CD4-positive, alpha-beta T cell treated with Interleukin-4 for 4 hours (primary cell): ENCODE measurements around the gene SDK1.

Experiments
- DNase-seq: peaks from one replicate; pipeline ENCODE4 v3.0.0-alpha.2; 2020

Gene SDK1

DNA sequence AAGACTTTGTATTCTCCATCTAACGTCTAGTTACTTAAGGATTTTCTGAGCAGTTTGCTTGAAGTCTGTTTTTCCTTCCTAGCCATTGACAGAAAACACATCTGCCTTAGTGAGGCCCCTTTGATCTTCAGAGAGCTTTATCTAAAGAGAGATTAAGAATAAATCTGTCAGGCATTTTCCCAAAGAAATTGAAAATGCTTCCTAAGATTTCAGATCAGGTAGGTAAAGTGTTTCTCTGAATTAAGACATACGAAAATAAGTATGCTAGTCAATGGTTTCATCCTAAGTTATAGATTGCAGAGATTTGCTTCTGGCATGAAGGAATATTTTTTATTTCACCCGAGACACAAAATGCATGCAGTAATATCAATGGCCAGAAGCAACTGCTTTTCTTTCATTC, 168.6 kb downstream of the SDK1 start:
- no peak for DNase-seq

DNA sequence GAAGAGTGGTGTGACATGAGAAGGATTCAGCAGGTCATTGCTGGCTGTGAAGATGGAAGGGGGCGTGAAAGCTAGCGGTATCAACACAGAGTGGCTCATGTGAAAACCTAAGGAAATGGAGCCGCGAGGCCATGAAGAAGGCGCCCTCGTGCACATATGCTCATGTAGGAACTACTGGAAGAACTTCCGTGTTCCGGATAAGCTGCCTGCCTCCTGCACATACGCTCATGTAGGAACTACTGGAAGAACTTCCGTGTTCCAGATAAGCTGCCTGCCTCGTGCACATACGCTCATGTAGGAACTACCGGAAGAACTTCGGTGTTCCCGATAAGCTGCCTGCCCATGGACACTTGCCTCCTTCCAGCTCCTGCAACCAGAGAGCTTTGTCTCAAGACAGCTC, 179.1 kb downstream of the SDK1 start:
- DNase-seq = no peak

DNA sequence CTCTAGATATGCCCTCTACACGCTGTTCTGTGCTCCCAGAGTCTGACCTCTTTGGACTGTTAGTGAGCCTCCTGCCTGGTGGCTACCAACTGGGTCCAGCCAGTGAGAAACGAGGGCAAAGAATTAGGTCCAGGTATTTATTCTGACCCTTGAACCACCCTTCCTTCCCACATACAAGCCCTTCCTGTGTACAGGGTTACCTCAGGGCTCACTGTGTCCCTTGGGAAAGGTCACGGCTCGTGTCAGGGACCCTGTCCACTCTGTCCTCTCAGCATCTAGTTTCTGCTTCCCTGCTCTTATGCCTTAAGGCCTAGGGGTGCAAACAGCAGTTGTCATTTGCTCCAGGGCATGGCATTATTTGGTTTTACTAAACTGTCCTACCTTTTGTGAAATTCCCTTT, 180.4 kb downstream of the SDK1 start:
- DNase-seq = no peak

DNA sequence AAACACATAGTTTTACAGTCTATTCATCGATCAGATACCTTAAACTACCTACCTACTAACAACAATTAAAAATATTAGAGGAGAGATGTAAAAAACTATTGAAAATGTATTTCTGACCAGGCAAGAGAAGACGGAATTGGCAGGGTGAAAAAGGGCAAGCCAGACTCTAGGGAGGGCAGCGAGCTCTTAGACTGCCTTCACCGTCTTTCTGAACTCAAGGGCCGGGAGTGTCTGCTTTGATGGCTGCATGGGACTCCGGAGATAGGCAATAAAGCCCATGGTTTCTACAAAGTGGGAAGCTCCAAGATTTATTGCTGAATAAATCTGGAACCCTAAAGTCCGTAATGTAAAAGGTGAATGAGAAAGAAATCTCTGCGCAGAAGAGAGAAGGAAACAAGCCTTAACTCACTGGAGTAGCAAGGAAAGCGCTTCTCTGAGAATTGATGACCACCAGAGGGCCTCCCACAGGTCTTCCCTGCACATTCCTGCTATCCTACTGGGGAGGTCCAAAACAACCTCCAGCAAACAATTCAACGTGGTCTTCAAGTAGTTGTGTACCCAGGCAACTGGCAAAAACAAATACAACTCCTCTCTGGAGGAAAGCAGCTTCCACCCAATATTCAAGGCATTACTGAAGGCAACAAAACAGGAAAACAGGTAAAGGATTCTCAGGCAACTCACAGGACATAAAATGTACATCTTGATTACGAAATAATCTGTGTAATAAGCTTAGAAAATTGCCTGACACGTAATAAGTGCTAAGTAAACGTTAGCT, 181.3 kb downstream of the SDK1 start:
- no peak for DNase-seq

DNA sequence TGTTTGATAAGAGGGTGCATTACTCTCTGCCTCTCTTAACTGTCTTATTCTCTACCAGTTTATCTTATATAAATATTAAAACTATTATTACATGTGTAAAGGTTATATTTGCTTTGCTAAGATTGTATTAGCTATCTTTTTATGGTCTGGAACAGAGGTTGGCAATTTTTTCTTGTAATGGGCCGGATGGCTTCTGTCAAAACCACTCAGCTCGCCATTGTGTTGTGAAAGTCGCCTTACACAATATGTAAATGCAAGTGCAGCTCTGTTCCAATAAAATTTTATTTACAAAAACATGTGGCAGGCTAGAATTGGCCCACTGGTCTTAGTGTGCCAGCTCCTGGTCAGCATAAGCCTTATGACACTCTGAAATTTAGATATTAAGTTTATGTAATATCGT, 185.8 kb downstream of the SDK1 start:
- DNase-seq = no peak

DNA sequence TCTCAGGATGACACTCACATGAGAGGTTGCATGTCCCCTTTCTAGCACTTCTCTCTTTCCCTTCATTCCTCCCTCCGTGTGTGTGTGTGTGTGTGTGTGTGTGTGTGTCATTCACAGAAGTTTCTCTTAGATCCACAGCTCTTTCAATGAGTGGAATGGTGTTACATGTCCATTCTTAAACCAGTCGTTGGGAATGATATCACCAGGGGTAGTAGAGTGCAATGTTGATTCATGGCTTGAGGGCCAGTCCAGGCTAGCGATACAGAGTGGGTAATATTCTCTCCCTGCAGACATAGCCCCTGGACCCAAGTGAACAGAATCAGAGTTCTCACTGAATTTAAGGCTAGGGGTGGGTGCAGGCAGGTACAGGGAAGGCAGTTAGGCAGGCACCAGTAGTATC, 187.8 kb downstream of the SDK1 start:
- DNase-seq = no peak

DNA sequence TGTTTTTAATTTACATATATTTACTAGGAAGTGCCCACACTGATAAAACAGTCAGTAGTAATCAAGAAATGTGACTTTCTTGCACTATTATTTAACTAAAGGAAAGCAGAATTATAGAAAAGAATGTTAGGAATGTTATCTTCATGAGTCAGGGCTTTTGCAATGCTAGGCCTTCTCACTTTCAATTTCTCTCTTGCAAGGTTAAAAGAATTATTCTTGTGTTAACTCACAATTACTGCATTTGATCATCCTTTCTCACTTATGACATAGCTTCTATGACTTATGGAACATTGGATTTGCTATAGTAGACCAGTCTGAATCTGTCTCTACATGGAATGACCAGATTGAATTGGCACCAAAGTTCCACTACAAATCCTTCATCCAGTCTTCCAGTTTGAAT, 192.4 kb downstream of the SDK1 start:
- DNase-seq = no peak

DNA sequence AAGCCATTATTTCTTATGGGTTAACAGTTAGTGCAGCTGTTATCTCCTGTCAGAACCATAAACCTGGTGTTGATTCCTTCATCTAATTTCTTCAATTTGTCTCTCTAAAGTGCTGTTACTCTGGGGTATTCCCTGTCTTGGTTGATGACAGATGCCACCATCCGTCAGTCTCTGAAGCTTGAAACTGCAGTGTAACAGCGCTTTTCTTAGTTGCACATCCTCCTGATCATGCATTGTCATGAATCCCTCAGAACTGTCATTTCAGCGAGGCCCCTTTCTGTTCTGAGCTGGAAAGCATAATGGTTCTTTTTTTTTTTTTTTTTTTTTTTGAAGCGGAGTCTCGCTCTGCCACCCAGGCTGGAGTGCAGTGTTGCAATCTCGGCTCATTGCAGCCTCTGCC, 193.9 kb downstream of the SDK1 start:
- DNase-seq = no peak

DNA sequence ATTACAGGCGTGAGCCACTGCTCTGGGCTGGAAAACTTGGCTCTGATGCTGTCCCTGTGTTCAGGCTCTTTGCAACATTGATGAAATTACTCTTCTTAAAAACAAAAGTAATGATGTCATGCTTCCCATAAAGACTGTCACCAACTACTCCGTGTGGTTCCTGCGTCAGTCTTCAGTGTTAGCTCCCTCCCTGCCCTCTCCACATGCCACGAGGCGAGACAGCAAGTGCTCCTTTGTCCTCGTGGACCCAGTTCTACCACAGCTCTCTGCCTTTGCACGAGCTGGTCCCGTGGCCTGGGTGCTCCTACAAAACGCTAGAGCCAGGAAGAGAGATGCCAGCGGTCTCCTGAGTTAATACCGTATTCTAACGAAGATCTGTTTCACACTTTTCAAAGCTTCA, 194.5 kb downstream of the SDK1 start:
- DNase-seq = no peak

DNA sequence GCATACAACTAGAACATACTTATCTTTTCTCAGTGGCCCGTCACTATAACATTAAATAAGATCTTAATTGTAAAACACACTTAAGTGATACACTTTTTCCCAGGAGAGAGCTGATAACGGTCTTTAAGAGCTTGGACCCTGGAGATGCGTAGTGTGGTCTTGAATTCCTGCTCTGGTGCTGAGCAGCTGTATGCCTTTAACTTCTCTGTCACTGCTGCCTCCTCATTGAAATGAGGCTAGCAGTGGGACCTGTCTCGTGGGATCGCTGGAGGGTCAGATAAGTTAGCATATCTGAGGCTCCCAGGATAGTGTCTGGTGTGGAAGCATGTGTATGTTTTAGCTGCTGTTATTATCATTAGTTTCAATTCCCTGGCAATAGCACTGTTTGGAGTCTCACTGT, 194.9 kb downstream of the SDK1 start:
- no peak for DNase-seq

DNA sequence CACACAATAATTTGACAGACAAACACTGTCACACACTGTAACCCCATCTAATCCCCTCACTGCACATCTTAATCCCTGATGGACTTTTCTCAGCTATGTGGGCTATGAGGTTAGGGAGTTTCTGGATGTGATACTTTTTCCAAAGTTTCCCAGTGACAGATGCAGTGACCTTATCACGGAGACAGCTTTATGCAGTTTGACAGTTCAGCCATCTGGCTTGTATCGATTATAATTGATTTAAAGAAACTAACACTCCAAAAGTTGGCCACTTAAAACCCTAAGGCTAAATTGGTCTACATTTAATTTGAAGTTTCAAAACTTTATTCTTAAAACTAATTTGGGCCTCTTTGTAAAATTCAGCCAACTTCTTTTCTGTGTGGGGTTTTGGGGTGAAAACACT, 196.7 kb downstream of the SDK1 start:
- no peak for DNase-seq

DNA sequence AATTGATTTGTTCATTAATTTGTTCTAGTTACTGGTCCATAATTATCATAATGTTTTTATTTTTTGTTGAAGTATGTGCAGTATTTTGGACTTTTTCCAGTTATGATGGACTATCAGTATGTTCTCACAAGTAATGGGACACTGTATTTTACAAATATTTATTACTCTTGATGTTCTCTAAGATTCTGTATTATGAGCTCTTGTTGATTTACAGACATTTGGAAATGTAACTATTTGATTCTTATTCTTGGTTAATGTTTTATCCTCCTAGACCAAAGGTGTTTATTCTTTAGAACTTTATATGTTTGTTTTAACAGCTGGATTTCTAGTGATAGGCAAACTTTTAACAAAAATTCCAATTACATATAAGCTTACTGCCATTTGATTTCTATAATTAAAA, 200.6 kb downstream of the SDK1 start:
- no peak for DNase-seq

DNA sequence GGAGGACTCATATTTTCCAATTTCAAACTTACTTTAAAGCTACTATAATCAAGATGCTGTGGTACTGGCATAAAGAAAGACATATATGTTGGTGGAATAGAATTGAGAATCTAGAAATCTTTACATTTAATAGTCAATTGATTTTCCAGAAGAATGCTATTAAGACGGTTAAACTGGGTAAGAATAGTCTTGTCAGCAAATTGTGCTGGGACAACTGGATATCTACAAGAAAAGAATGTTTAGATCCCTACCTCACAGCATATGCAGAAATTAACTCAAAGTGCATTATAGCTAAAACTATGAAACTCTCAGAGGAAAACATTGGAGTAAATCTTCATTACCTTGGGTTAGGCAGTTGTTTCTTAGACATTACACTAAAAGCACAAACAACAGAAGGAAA, 203.3 kb downstream of the SDK1 start:
- DNase-seq = no peak

DNA sequence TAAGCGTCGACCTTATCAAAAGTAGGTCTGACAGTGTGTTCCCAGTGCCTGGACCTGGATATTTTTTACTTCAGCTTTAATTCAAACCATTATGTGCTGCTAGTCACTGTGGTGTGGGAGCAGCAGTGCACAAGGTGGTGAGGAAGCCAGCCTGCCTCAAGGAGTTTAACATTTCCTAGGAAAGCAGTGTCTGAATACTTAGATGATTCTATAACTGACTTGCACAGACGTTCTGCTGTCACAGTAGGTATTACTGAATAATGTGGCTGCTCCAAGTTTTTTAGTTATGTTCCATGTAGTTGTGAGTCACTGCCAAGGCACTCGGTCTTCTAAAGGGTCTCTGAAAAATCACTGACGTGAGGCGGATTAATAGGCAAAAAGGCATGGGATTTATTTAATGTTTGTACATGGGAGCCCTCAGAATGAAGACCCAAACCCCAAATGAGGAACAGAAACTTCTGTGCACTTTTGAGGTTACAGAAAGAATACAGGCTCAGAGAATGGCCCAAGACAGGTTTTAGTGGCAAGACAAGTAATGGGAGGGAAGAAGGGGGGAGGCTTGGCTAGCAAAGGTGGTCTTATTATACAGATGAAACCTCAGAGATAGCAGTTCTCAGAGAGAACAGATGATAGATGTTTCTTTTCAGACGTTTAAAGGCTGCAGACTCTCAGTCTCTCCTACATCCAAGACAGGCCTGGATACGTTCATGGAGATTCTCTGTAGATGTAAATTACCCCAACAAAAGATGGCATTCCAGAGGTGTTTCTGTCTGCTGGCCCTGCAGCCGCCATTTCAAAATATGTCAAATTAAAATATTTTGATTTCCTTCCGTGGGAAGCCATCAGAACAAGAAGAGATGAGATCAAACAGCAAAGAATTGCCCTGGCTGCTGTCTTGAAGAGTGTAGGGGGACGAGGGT, 209.3 kb downstream of the SDK1 start:
- no peak for DNase-seq

DNA sequence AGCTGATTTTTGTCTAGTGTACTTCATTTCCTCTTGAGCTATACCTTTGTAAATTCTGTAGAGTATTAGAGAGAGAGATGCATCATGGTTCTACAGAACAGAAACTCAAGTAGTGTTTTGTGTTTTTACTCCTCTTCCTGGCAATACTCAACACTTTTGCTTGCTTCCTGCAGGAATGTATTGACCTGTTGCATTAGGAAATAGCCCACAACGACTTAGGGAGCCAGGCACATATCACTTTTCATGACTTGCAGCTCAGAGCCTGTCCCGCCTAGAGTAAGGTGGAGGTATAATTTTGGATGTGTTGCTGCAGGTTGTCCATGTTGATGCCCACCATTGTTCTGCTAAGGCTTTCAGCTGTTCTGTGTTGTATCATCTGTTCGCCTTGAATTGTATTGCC, 216.3 kb downstream of the SDK1 start:
- DNase-seq = no peak

DNA sequence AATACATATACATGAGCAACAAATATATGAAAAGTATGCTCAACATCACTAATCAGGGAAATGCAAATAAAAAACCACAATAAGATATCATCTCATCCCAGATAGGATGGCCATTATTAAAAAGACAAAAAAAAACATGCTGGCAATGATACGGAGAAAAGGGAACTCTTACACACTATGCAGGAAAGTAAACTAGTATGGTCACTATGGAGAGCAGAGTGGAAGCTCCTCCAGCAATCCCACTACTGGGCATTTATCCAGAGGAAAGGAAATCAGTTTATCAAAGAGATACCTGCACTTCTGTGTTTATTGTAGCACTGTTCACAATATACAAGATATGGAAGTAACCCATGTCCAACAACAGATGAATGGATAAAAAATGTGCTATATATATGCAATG, 217.5 kb downstream of the SDK1 start:
- no peak for DNase-seq

DNA sequence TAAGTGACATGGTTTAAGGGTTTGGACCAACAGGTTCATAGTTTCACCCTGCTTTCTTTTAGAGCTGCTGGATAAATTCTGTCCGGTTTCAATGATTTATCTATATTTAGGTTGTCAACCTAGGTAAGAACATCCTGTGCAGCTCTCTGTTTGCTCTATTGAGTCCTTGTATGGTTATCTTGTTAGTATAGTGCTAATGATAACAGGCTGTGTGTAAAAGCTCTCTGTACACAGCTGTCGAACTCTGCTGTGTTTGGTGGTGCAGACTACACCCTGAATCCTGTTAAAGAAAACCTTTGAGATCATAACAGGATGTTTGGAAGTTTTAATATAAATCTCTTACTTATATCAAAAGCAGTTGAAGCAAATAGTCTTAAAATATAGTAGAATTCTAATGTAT, 219.2 kb downstream of the SDK1 start:
- DNase-seq = no peak

DNA sequence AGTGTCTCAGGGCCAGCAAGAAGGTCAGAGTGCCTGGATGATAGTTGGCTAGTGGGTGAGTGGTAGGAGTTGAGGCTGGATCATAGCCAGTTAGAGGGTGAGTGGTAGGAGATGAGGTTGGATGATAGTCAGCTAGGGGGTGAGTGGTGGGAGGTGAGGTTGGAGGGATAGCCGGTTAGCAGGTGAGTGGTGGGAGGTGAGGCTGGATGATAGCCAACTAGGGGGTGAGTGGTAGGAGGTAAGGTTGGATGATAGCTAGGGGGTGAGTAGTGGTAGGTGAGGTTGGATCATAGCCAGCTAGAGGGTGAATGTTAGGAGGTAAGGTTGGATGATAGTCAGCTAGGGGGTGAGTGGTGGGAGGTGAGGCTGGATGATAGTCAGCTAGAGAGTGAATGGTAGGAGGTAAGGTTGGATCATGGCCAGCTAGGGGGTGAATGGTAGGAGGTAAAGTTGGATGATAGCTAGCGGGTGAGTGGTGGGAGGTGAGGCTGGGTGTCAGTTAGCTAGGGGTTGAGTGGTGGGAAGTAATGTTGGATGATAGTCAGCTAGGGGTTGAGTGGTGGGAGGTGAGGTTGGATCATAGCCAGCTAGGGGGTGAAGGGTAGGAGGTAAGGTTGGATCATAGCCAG, 226.6 kb downstream of the SDK1 start:
- no peak for DNase-seq

DNA sequence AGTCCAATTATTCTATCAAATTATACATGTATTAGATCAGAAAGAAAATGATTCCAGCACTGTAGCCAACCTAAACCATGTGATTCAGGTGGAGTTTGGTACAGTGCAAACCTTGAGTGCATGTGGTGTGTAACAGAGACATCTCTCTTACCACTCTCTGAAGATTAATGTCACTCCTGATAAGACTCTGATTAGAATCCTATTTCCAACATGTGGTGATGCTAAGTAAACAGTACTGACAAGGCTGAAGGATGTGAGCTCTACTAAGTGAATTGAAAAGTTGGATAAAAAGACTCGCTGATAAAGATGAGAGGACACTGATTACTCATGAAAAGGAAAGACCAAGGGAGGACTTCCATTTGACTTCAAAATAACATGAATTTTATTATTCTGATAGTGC, 232.0 kb downstream of the SDK1 start:
- no peak for DNase-seq

DNA sequence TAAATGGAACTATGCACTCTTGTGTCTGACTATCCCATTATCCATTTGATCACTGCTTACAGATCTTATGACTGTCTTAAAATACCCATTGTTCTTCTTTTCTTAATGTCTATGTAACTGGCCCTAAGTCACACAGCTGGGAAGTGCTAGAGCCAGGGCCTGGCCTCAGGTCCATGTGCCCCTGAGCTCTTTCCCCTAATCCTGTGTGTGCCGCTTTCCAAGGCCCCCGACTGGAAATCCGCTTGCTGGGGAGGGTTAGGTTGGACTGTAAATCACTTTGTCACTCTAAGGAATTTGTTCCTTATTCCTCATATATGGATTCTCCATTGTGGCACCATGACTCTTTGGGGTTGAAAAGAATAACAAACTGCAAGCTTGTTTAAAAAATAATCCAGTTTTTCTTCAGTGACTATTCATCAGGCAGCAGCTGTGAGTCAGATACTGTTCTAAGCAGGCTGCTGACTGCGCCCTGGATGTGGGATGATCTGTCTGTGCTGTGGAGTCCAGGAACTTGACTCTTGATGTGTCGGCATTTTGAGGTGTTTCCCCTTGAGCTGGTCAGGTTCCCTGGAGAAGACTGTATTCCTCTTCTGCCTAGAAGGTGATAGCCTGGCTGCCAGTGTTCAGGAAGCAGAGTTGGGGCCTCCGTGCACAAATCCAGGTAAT, 236.3 kb downstream of the SDK1 start:
- DNase-seq = no peak

DNA sequence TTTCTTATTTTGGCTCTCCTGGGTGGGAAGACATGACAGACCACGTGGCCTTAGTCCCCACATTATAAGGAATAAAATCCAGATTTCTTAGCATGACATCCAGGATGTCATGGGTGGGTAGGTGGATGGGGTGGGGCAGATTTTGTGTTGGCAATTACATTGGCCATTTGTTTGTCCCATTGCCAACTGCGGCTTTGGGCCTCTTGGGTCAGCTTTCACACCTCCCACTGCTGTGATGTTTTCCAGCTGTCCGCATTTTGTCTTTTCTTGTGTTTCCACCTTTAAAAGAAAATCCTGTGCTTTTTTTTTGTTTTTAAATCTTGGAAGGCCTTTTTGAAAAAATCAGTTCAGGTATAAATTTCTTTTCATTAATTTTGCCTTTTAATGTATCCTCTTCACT, 237.0 kb downstream of the SDK1 start:
- no peak for DNase-seq

DNA sequence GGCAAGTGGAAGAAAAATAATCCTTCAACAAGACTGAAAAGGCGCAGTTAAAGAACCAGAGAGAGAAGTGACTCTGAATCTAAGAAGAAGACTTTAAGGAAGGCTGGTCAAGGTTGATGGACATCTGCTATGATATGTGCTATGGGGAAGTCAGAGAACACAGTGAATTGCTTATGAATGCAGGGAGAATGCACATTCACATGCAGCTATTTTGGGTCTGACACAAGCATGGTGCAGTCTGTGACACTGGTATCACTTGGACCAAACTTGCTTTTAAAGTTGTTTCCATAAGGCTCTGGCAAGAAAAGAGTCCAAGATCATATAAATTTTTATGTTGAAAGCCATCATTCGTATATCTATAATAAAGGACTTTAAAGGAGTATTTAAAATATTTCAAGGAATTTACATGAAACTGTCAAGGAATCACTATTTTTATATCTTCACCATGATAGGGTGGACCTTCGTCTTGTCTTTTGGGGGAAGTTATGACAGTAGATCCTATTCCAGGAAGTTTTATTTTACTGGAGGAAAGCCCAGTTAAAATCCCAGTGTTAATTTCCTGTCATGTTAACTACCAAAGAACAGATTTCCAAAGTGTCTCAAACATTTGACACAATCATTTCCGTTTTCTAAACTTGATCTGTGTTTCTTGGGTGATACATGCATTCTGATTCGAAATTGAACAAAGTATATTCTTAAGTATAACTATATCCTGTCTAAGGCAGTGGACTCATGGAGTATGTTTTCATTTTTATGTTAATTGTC, 239.6 kb downstream of the SDK1 start:
- DNase-seq = no peak

DNA sequence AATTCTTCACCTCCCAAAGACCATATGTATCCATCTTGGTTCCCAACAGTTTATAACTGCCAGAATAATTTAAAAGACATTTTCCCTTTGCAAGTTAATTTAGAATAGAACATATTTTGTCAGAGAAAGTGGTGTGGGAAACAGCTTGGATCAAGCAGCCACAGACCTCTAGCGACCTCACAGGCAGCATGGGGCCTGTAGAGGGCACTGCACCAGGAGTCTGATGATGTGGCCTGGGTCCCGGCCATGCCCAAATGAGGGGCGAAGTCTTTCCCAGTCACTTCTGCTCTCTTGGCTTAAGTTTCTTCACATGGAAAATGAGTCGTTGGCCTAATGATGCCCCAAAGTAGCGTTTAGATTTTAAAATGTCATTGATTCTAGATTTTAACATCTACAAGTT, 243.2 kb downstream of the SDK1 start:
- DNase-seq = no peak
